ENCODE results near the gene MGAT5B. TPM values are rescaled to one million over a fixed set of nuclear protein-coding genes. Genes with fewer than 3 reads are reported as not detected.

The MGAT5B gene
- total RNA-seq, 1 donor = 0.18 TPM

DNA sequence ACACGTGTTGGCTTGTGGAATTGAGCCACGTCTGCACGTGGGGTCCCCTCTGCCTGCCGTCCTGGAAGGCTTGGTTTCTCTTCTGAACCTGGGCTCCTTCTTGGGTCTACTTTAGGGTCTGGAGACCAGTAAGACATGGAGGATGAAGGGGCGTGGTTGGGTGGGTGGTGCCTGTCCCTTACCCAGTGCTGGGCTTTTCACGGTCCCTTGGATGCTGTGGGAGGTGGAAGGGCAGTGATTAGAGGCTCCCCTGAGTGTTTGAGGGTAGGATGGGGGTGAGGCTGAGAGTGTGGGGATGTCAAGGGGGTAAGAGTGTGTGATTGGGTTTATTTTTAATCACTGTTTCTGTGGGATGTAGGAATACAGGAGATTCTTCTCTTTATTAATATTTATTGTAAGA, 38.3 kb downstream of the MGAT5B start:
- H3K4me3 ChIP-seq (ENCODE audit: low read depth, low read length) = no peak overlapping the region
- TF ChIP-seq CTCF (IDR thresholded peaks at IDR 0.05; ENCODE audit: insufficient read depth, low read length) = no peak
- DNase-seq (ENCODE audit: low read depth) = no peak

- DNase-seq (ENCODE audit: low read depth) = no peak
- no peak for TF ChIP-seq CTCF (IDR thresholded peaks at IDR 0.05; ENCODE audit: insufficient read depth, low read length)
- H3K4me3 ChIP-seq (ENCODE audit: low read depth, low read length) = no peak overlapping the region
These were observed 39.1 kb downstream of the MGAT5B start for GRCh38 chr17:76907352-76907751.

- no peak overlapping the region for H3K4me3 ChIP-seq (ENCODE audit: low read depth, low read length)
- DNase-seq (ENCODE audit: low read depth) = peak; percentile 46
- TF ChIP-seq CTCF (IDR thresholded peaks at IDR 0.05; ENCODE audit: insufficient read depth, low read length) = no peak
These were observed 42.0 kb downstream of the MGAT5B start for GRCh38 chr17:76909971-76910760.

DNA sequence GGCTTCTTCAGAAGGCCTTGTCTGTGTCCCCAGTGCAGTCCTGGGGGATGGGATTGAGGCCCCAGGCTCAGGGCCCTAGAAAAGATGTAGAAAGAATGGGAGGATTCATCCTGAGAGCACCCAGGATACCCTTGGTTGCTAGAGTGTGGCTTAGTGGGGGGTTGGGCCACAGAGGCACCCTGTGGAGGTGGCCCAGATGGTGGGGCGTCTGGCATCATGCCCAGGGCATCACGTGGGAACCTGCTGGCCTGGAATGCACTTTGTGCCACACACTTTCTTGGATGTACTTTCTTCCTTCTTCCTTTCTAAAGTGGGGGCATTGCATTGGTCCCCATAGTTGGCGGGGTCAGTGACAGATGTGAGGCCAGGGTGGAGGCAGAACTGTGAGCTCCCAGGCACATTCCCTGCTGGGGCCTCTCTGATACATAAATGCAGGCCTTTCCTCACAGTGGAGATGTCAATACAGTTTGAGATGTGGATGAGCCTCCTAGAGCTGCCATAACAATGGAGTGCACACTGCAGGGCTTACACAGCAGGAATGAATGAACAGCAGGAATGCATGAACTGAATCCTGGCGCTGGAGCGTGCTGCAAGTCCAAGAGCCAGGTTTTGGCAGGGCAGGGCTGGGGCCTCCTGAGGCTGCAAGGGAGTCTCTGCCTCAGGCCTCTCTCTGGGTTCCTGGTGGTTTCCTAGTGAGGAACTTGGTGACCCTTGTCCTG, 43.3 kb downstream of the MGAT5B start:
- no peak overlapping the region for H3K4me3 ChIP-seq (ENCODE audit: low read depth, low read length)
- DNase-seq (ENCODE audit: low read depth) = no peak
- no peak for TF ChIP-seq CTCF (IDR thresholded peaks at IDR 0.05; ENCODE audit: insufficient read depth, low read length)

GRCh38 chr17:76912421-76913164, 44.4 kb downstream of the MGAT5B start:
- H3K4me3 ChIP-seq (ENCODE audit: low read depth, low read length) = no peak overlapping the region
- no peak for TF ChIP-seq CTCF (IDR thresholded peaks at IDR 0.05; ENCODE audit: insufficient read depth, low read length)
- DNase-seq (ENCODE audit: low read depth) = no peak

DNA sequence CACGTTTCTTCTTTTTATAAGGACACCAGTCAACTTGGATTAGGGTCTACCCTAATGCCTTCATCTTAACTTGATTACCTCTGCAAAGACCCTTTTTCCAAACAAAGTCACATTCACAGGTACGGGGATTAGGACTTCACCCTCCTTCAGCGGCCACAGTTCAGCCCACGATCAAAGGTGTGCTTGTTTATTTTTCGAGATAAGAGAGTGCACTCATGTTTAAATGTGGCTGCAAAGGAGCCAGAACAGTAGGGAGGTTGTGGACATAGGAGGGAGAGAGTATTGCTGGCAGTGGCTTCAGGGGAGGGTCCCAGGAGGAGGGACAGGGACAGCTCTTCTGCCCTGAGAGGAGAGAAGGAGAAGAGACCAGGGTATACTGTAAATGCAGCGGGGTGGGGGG, 46.7 kb downstream of the MGAT5B start:
- no peak for DNase-seq (ENCODE audit: low read depth)
- TF ChIP-seq CTCF (IDR thresholded peaks at IDR 0.05; ENCODE audit: insufficient read depth, low read length) = no peak
- no peak overlapping the region for H3K4me3 ChIP-seq (ENCODE audit: low read depth, low read length)

All from fibroblast of the aortic adventitia (primary cell).